Measurements from ENCODE around the gene CLTA. TPM values are rescaled to one million over a fixed set of nuclear protein-coding genes. Genes with fewer than 3 reads are reported as not detected.
"Not testable (repeated sequence)": the region's sequence is repeated elsewhere in the genome, so short reads cannot be mapped to it uniquely, and the experiment has no call there.

The CLTA gene
- total RNA-seq, 2 donors from 2014 or later: 210 to 259 TPM

- no peak overlapping the region for H3K27ac ChIP-seq
Measured at GRCh38 chr9:36158917-36159316, 31.8 kb upstream of the CLTA start.

GRCh38 chr9:36159509-36159908, 31.2 kb upstream of the CLTA start:
- H3K4me1 ChIP-seq (replicated peaks); H3K4me3 ChIP-seq; H3K9me3 ChIP-seq; H3K36me3 ChIP-seq; H3K27ac ChIP-seq; H3K27me3 ChIP-seq (replicated peaks; ENCODE audit: insufficient read depth); DNase-seq (ENCODE audit: low spot score); intact Hi-C loops (cut with DNase I): not testable (repeated sequence)
- WGBS: 92% methylated on average over 4 of the region's 4 CpGs

More at GRCh38 chr9:36158917-36159316, 31.8 kb upstream of the CLTA start:
- H3K27me3 ChIP-seq (replicated peaks; ENCODE audit: insufficient read depth): no peaks in the 10 kb centered on the region
- no peaks in the 10 kb centered on the region for H3K4me1 ChIP-seq (replicated peaks)
- WGBS: 75% methylated on average over 7 of the region's 7 CpGs
- H3K9me3 ChIP-seq: no peaks in the 10 kb centered on the region
- no peak overlapping the region for H3K4me3 ChIP-seq
- no peak for DNase-seq (ENCODE audit: low spot score)
- intact Hi-C loops (cut with DNase I): no loop called here
- H3K36me3 ChIP-seq: no peaks in the 10 kb centered on the region
- TF ChIP-seq POLR2AphosphoS5 (IDR thresholded peaks at IDR 0.05) (no peak), POLR2A (IDR thresholded peaks at IDR 0.05) (no peak)
- TF ChIP-seq, protein P1, sequence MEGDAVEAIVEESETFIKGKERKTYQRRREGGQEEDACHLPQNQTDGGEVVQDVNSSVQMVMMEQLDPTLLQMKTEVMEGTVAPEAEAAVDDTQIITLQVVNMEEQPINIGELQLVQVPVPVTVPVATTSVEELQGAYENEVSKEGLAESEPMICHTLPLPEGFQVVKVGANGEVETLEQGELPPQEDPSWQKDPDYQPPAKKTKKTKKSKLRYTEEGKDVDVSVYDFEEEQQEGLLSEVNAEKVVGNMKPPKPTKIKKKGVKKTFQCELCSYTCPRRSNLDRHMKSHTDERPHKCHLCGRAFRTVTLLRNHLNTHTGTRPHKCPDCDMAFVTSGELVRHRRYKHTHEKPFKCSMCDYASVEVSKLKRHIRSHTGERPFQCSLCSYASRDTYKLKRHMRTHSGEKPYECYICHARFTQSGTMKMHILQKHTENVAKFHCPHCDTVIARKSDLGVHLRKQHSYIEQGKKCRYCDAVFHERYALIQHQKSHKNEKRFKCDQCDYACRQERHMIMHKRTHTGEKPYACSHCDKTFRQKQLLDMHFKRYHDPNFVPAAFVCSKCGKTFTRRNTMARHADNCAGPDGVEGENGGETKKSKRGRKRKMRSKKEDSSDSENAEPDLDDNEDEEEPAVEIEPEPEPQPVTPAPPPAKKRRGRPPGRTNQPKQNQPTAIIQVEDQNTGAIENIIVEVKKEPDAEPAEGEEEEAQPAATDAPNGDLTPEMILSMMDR (IDR thresholded peaks at IDR 0.05): no peak

GRCh38 chr9:36160126-36160525, 30.6 kb upstream of the CLTA start:
- H3K27ac ChIP-seq; H3K4me1 ChIP-seq (replicated peaks); H3K27me3 ChIP-seq (replicated peaks; ENCODE audit: insufficient read depth); DNase-seq (ENCODE audit: low spot score); H3K9me3 ChIP-seq; H3K4me3 ChIP-seq; H3K36me3 ChIP-seq: not testable (repeated sequence)
- 79% methylated on average over 11 of the region's 11 CpGs for WGBS
- intact Hi-C loops (cut with DNase I): loop anchor here (10.0 kb wide), 1 partner anchor 215 kb away; no protein-coding TSS in a partner anchor

- Histone ChIP-seq H3K36me3 (no peaks in the 10 kb centered on the region), H3K27ac (no peak overlapping the region), H3K4me3 (no peak overlapping the region), H3K4me1 (replicated peaks) (peaks cover 3% of the 10 kb centered on the region), H3K27me3 (replicated peaks; ENCODE audit: insufficient read depth) (no peaks in the 10 kb centered on the region), H3K9me3 (no peaks in the 10 kb centered on the region)
- intact Hi-C loops (cut with DNase I): loop anchor here (10.0 kb wide), 1 partner anchor 216 kb away; no protein-coding TSS in a partner anchor
- WGBS: 83% methylated on average over 2 of the region's 2 CpGs
- DNase-seq (ENCODE audit: low spot score): no peak
- no peak for TF ChIP-seq POLR2A (IDR thresholded peaks at IDR 0.05)
- no peak for TF ChIP-seq POLR2AphosphoS5 (IDR thresholded peaks at IDR 0.05)
- TF ChIP-seq, protein P1 (IDR thresholded peaks at IDR 0.05): no peak
Measured at GRCh38 chr9:36161187-36161586, 29.5 kb upstream of the CLTA start.

DNA sequence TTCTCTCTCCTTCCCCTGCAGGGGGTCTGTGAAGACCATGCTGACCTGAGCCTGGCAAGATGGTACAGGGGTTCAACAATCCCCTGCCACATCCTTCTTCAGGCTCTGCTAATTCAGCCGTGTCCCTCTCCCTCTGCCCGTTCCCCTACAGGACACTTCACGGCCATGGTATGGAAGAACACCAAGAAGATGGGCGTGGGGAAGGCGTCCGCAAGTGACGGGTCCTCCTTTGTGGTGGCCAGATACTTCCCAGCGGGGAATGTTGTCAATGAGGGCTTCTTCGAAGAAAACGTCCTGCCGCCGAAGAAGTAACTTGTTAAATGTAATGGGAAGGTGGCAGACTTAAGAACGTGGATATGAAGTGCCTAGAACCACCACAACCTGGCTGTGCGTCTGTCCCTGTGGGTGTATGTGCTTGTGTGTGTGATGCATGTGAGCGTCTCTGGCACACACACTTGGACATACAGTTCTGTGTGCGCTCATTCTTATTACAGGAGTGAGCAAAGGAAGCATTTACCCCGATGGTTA, 28.4 kb upstream of the CLTA start:
- 88% methylated on average over 17 of the region's 17 CpGs for WGBS
- Histone ChIP-seq H3K27ac (no peak overlapping the region), H3K4me1 (replicated peaks) (peaks cover 3% of the 10 kb centered on the region), H3K4me3 (no peak overlapping the region), H3K27me3 (replicated peaks; ENCODE audit: insufficient read depth) (no peaks in the 10 kb centered on the region), H3K36me3 (no peaks in the 10 kb centered on the region), H3K9me3 (no peaks in the 10 kb centered on the region)
- DNase-seq (ENCODE audit: low spot score): no peak
- TF ChIP-seq POLR2AphosphoS5 (IDR thresholded peaks at IDR 0.05): no peak
- TF ChIP-seq, protein P1 (IDR thresholded peaks at IDR 0.05): no peak
- TF ChIP-seq POLR2A (IDR thresholded peaks at IDR 0.05): no peak
- intact Hi-C loops (cut with DNase I): loop anchor here (2.0 to 10.0 kb wide), 2 partner anchors 19 to 217 kb away; no protein-coding TSS in a partner anchor

Measured in prostate gland (tissue), 2 donors.